Activated B cell treated with CpG ODN at 0.5 μM for 24 hours (primary cell): ENCODE measurements around the gene P3H4. TPM values are rescaled to one million over a fixed set of nuclear protein-coding genes. Genes with fewer than 3 reads are reported as not detected.

ENCODE experiments used
- ATAC-seq: fragments of 200-7000 bp; cut with Tn5 transposase; one replicate; pipeline ENCODE4 v1.10.0; 2021; ENCODE audit warnings: low read depth, mild to moderate bottlenecking, moderate library complexity
- CTCF ChIA-PET: fragments of 350-600 bp; sonication (Branson Sonifier 250); formaldehyde crosslinking; loops from one replicate; lab custom pipeline; 2021; ENCODE audit warnings: antibody characterized with exemption; lab: Charles Lee
- POLR2A ChIA-PET: fragments of 350-600 bp; sonication (Branson Sonifier 250); formaldehyde crosslinking; loops from one replicate; lab custom pipeline; 2021; ENCODE audit warnings: antibody characterized with exemption; lab: Charles Lee
- DNase-seq: peaks from one replicate; pipeline ENCODE4 v3.0.0; 2022
- H3K27ac Mint-ChIP-seq: one replicate; pipeline ENCODE4 v1.8.0; 2020; ENCODE audit warnings: mixed read lengths
- H3K27me3 Mint-ChIP-seq: one replicate; pipeline ENCODE4 v1.8.0; 2021; ENCODE audit warnings: mixed read lengths
- H3K36me3 Mint-ChIP-seq: one replicate; pipeline ENCODE4 v1.8.0; 2021; ENCODE audit warnings: low read depth, mixed read lengths
- H3K4me1 Mint-ChIP-seq: one replicate; pipeline ENCODE4 v1.8.0; 2021; ENCODE audit warnings: mixed read lengths
- H3K4me3 Mint-ChIP-seq: one replicate; pipeline ENCODE4 v1.8.0; 2020; ENCODE audit warnings: mild to moderate bottlenecking, mixed read lengths
- H3K9me3 Mint-ChIP-seq: one replicate; pipeline ENCODE4 v1.8.0; 2020; ENCODE audit warnings: mixed read lengths
- CTCF ChIP-seq: fragments of 200-600 bp; IDR thresholded peaks from one replicate; pipeline ENCODE4 v1.8.0; 2022; ENCODE audit warnings: antibody characterized with exemption, mild to moderate bottlenecking
- intact Hi-C: fragments of 100-400 bp; cut with micrococcal nuclease; formaldehyde crosslinking; loops from one replicate; pipeline ENCODE4 v1.15.1; 2024
- total RNA-seq: library from RNA; stranded (reverse); gene quantifications from 2 replicates; pipeline ENCODE4 v1.2.3, GENCODE V29; 2022

The P3H4 gene
- total RNA-seq, 1 donor from 2014 or later = 1.9 TPM

GRCh38 chr17:41771389-41772206 lies 40.2 kb downstream of the P3H4 start:
- Mint-ChIP-seq H3K4me3 (peak overlapping the region; percentile 35), H3K4me1 (peaks cover 24% of the 10 kb centered on the region), H3K27me3 (no peaks in the 10 kb centered on the region), H3K36me3 (peaks cover 43% of the 10 kb centered on the region), H3K9me3 (no peaks in the 10 kb centered on the region), H3K27ac (peak overlapping the region; percentile 64)
- ChIA-PET CTCF (no interaction called here), POLR2A (interaction anchor here (0.6 to 0.7 kb wide), 2 partner anchors 8 to 15 kb away, joined by 3 to 4 read pairs; partner anchors contain the start of gene JUP)
- peak; percentile 56 for ATAC-seq
- no peak for DNase-seq
- intact Hi-C loops = no loop called here
- TF ChIP-seq CTCF = no peak

DNA sequence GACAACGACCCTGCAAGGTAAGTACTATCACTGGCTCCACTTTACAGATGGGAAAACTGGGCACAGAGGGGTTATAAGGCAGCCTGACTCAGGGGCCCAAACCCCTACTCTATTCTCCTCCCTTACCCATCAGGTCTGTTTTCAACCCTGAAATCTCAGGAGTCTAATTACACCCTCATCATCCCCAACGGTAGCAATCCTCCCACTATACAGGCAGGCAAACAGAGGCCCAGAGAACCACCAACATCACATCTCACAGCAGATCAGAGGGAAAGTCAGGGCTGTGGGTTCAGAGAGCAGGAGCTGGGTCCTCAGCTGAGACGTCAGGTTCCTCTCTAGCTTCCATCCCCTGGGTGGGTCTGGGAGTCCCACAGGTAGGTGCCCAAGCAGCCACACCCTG lies 41.8 kb downstream of the P3H4 start:
- Mint-ChIP-seq H3K4me3 (no peak overlapping the region), H3K36me3 (peaks cover 46% of the 10 kb centered on the region), H3K4me1 (peaks cover 19% of the 10 kb centered on the region), H3K9me3 (no peaks in the 10 kb centered on the region), H3K27ac (no peak overlapping the region), H3K27me3 (no peaks in the 10 kb centered on the region)
- intact Hi-C loops = no loop called here
- no peak for TF ChIP-seq CTCF
- POLR2A ChIA-PET = no interaction called here
- DNase-seq = no peak
- CTCF ChIA-PET = interaction anchor here (0.9 kb wide), 1 partner anchor 31 kb away, joined by 3 read pairs; no protein-coding TSS in a partner anchor
- ATAC-seq = no peak

- intact Hi-C loops = no loop called here
- no peak for TF ChIP-seq CTCF
- ChIA-PET POLR2A (no interaction called here), CTCF (no interaction called here)
- Mint-ChIP-seq H3K36me3 (peaks cover 49% of the 10 kb centered on the region), H3K9me3 (no peaks in the 10 kb centered on the region), H3K4me1 (peaks cover 17% of the 10 kb centered on the region), H3K27me3 (no peaks in the 10 kb centered on the region), H3K27ac (no peak overlapping the region), H3K4me3 (no peak overlapping the region)
- ATAC-seq = no peak
- no peak for DNase-seq
These were observed 42.3 kb downstream of the P3H4 start for GRCh38 chr17:41769346-41769862.

- no peaks in the 10 kb centered on the region for H3K9me3 Mint-ChIP-seq
- intact Hi-C loops = no loop called here
- H3K27ac Mint-ChIP-seq = no peak overlapping the region
- H3K4me1 Mint-ChIP-seq = peaks cover 15% of the 10 kb centered on the region
- no peak for TF ChIP-seq CTCF
- H3K36me3 Mint-ChIP-seq = peaks cover 53% of the 10 kb centered on the region
- ChIA-PET CTCF (interaction anchor here (0.6 kb wide), 1 partner anchor 74 kb away, joined by 3 read pairs; no protein-coding TSS in a partner anchor), POLR2A (no interaction called here)
- no peak for DNase-seq
- H3K27me3 Mint-ChIP-seq = no peaks in the 10 kb centered on the region
- no peak for ATAC-seq
- no peak overlapping the region for H3K4me3 Mint-ChIP-seq
These were observed 43.0 kb downstream of the P3H4 start for GRCh38 chr17:41768682-41769288.
